ENCODE results near the gene CUZD1. TPM values are rescaled to one million over a fixed set of nuclear protein-coding genes. Genes with fewer than 3 reads are reported as not detected.

The CUZD1 gene
- total RNA-seq, 1 experiment from 2014 or later, result 17.2 TPM

GRCh38 chr10:122815458-122815857, 30.2 kb downstream of the CUZD1 start:
- Histone ChIP-seq H3K56ac (ENCODE audit: insufficient read length, low read depth, low read length) (no peak overlapping the region), H3K79me2 (ENCODE audit: insufficient read depth, low read length) (no peaks in the 10 kb centered on the region), H4K5ac (ENCODE audit: insufficient read length, low read depth, low read length) (no peak overlapping the region), H3K4me1 (ENCODE audit: insufficient read depth, low read length) (no peaks in the 10 kb centered on the region), H3K9me3 (ENCODE audit: control insufficient read depth, low read depth, low read length) (no peaks in the 10 kb centered on the region), H4K8ac (replicated peaks; ENCODE audit: insufficient read length, low read depth, low read length) (no peak overlapping the region), H2AK5ac (ENCODE audit: insufficient read length, low read length) (no peak overlapping the region), H2BK5ac (ENCODE audit: insufficient read length, low read length) (no peak overlapping the region), H3K4me2 (ENCODE audit: insufficient read depth, insufficient read length, low read length) (no peak overlapping the region), H3K23ac (ENCODE audit: insufficient read length, low read depth, low read length) (no peak overlapping the region), H2AFZ (ENCODE audit: low read length) (no peak overlapping the region), H4K91ac (ENCODE audit: insufficient read length, low read depth, low read length) (no peak overlapping the region), H3K79me1 (ENCODE audit: insufficient read depth, low read depth, low read length, poor library complexity, severe bottlenecking) (no peaks in the 10 kb centered on the region), H3K27me3 (ENCODE audit: insufficient read depth, low read length) (no peaks in the 10 kb centered on the region), H3K14ac (ENCODE audit: insufficient read depth, low read length) (no peak overlapping the region), H3K18ac (ENCODE audit: insufficient read length, low read depth, low read length) (no peak overlapping the region), H3K4ac (ENCODE audit: low read depth, low read length) (no peak overlapping the region), H2BK15ac (ENCODE audit: low read depth, low read length) (no peak overlapping the region), H2BK20ac (ENCODE audit: low read depth, low read length, poor library complexity, severe bottlenecking) (no peak overlapping the region), H3K9ac (ENCODE audit: extremely low read depth, insufficient read length, low read length) (no peak overlapping the region), H2BK12ac (ENCODE audit: insufficient read length, low read depth, low read length) (no peak overlapping the region), H2BK120ac (ENCODE audit: low read depth, low read length, poor library complexity, severe bottlenecking) (no peak overlapping the region), H3T11ph (ENCODE audit: low read length) (no peak overlapping the region), H3K27ac (ENCODE audit: insufficient read length, low read depth, low read length) (no peak overlapping the region), H4K20me1 (ENCODE audit: control insufficient read depth, insufficient read depth, insufficient read length) (no peaks in the 10 kb centered on the region), H3K23me2 (ENCODE audit: insufficient read length, low read depth, low read length, poor library complexity, severe bottlenecking) (no peaks in the 10 kb centered on the region)
- no peak for DNase-seq
- H3K4me3 Mint-ChIP-seq, result no peak overlapping the region
- no peaks in the 10 kb centered on the region for H3K4me1 Mint-ChIP-seq
- H3K27me3 Mint-ChIP-seq (ENCODE audit: low read depth), result peaks cover 19% of the 10 kb centered on the region
- no peaks in the 10 kb centered on the region for H3K36me3 Mint-ChIP-seq (ENCODE audit: insufficient read depth in 1 of 3, low read depth in 3 of 3)
- H3K9me3 Mint-ChIP-seq, result no peaks in the 10 kb centered on the region
- H3K27ac Mint-ChIP-seq, result no peak overlapping the region
- TF ChIP-seq CTCF (conservative IDR thresholded peaks at IDR 0.05), result no peak
- WGBS (ENCODE audit: extremely low coverage, insufficient read length, low lambda C conversion rate), result no CpG with 5 or more reads among the region's 5 CpGs

Measured in H9 (cell line).